Endothelial cell of umbilical vein (primary cell): ENCODE data around the gene PLCH1. TPM values are rescaled to one million over a fixed set of nuclear protein-coding genes. Genes with fewer than 3 reads are reported as not detected.

Source experiments
- polyA plus RNA-seq, 4 experiments: library from polyadenylated mRNA; depleted of rRNA in 3 of 4; stranded (reverse) in 3 of 4; unstranded in 1 of 4; fragments of >200 nt; gene quantifications; 2 replicates each; pipeline versions ENCODE4 v1.2.1 to v1.2.3, GENCODE V29; 2011 to 2012; ENCODE audit warnings: missing spikeins in 1 of 4
- small RNA-seq: library from RNA; depleted of rRNA; stranded (forward); fragments of <200 nt; gene quantifications from one replicate; pipeline ENCODE3, GENCODE V24; 2012; ENCODE audit warnings: low replicate concordance, low read depth; ENCODE audit not compliant: insufficient read depth, insufficient read length
- total RNA-seq: library from RNA; stranded (reverse); gene quantifications from 2 replicates; pipeline ENCODE4 v1.2.3, GENCODE V29; 2021

Gene PLCH1
- total and polyA plus RNA-seq, 2 donors (not counting 3 experiments of a cell fraction or from before 2014, with no cell fraction given): 0.03 TPM; not detected in 1

Small RNA genes within 50 kb of the gene (small RNA-seq; reads per million reads assigned to genes)
- not detected for gene AC108729.3
- not detected for gene RN7SL715P

Other genes starting within 250 kb of the PLCH1 start
- gene C3orf33, start 61.2 kb upstream of the PLCH1 start, total RNA-seq: 0.74 and 1.7 TPM in 2 replicates
- gene C3orf33, start 61.2 kb upstream of the PLCH1 start, polyA plus RNA-seq: 2.3 and 2.4 TPM in 2 replicates
- 30.1 and 30.3 TPM in 2 replicates for gene SLC33A1, start 109.4 kb upstream of the PLCH1 start, total RNA-seq
- gene SLC33A1, start 109.4 kb upstream of the PLCH1 start, polyA plus RNA-seq: 28.4 and 28.9 TPM in 2 replicates
- 66.0 and 67.5 TPM in 2 replicates for gene GMPS, start 125.6 kb upstream of the PLCH1 start, total RNA-seq
- 15.0 and 18.7 TPM in 2 replicates for gene GMPS, start 125.6 kb upstream of the PLCH1 start, polyA plus RNA-seq